ENCODE measurements around the gene HUS1.
A peak's percentile ranks its signal among the peaks of the same experiment; 100 is the strongest.

HUS1 gene

DNA sequence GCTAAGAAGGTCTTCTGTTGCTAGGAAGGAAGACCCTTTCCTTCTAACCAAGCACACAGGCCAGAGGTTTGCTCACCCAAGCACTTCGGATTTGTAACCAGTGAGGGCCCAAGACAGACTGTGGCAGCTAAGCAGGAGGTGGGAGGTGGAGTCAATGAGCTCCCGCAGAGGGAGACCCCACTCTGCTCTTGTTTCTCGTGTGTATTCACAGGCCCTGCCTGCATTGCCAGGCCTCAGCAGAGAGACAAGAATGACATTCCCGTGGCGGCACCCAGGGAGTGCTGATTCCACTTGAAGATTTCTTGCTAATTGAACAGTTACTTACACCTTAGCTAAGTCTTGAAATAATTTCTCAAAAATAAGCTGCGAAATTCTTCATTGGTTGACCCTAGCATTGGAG is 44.6 kb downstream of the HUS1 start:
- DNase-seq (ENCODE audit: low read depth in 1 of 2, low spot score in 1 of 2): no peak
- TF ChIP-seq POLR2AphosphoS5 (IDR thresholded peaks at IDR 0.05; ENCODE audit: low read depth) (no peak), GABPA (IDR thresholded peaks at IDR 0.05; ENCODE audit: low read depth) (no peak), SPI1 (IDR thresholded peaks at IDR 0.05; ENCODE audit: borderline replicate concordance, low read depth) (no peak)
- TF ChIP-seq, protein P1, sequence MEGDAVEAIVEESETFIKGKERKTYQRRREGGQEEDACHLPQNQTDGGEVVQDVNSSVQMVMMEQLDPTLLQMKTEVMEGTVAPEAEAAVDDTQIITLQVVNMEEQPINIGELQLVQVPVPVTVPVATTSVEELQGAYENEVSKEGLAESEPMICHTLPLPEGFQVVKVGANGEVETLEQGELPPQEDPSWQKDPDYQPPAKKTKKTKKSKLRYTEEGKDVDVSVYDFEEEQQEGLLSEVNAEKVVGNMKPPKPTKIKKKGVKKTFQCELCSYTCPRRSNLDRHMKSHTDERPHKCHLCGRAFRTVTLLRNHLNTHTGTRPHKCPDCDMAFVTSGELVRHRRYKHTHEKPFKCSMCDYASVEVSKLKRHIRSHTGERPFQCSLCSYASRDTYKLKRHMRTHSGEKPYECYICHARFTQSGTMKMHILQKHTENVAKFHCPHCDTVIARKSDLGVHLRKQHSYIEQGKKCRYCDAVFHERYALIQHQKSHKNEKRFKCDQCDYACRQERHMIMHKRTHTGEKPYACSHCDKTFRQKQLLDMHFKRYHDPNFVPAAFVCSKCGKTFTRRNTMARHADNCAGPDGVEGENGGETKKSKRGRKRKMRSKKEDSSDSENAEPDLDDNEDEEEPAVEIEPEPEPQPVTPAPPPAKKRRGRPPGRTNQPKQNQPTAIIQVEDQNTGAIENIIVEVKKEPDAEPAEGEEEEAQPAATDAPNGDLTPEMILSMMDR (IDR thresholded peaks at IDR 0.05; ENCODE audit: insufficient read depth, low read length): no peak
- TF ChIP-seq, protein P2, sequence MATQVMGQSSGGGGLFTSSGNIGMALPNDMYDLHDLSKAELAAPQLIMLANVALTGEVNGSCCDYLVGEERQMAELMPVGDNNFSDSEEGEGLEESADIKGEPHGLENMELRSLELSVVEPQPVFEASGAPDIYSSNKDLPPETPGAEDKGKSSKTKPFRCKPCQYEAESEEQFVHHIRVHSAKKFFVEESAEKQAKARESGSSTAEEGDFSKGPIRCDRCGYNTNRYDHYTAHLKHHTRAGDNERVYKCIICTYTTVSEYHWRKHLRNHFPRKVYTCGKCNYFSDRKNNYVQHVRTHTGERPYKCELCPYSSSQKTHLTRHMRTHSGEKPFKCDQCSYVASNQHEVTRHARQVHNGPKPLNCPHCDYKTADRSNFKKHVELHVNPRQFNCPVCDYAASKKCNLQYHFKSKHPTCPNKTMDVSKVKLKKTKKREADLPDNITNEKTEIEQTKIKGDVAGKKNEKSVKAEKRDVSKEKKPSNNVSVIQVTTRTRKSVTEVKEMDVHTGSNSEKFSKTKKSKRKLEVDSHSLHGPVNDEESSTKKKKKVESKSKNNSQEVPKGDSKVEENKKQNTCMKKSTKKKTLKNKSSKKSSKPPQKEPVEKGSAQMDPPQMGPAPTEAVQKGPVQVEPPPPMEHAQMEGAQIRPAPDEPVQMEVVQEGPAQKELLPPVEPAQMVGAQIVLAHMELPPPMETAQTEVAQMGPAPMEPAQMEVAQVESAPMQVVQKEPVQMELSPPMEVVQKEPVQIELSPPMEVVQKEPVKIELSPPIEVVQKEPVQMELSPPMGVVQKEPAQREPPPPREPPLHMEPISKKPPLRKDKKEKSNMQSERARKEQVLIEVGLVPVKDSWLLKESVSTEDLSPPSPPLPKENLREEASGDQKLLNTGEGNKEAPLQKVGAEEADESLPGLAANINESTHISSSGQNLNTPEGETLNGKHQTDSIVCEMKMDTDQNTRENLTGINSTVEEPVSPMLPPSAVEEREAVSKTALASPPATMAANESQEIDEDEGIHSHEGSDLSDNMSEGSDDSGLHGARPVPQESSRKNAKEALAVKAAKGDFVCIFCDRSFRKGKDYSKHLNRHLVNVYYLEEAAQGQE (IDR thresholded peaks at IDR 0.05; ENCODE audit: insufficient replicate concordance, low read depth): no peak
- Histone ChIP-seq H3K27me3 (ENCODE audit: insufficient read depth, poor library complexity, severe bottlenecking) (no peaks in the 10 kb centered on the region), H3K4me3 (replicated peaks; ENCODE audit: insufficient read depth, low read length) (no peak overlapping the region), H3K27ac (replicated peaks) (no peak overlapping the region)

DNA sequence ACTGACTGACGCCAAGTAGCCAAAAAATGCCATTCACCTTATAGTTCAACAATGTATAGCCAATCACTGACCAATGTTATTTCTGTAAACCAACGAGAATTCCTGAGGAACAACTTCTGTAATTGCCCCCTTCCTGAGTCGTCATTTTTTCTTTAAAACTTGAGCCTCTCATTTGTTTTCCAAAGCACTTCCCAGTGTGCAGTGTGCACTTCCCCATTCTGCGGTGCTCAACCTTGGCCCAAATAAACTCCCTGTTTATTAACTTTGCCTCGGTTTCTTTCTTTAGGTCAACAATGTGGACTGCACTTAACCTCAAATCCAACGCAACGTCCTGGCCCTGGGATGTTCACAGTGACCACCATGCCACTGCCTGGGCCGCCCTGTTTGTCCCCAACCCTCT is 46.2 kb downstream of the HUS1 start:
- Histone ChIP-seq H3K27me3 (ENCODE audit: insufficient read depth, poor library complexity, severe bottlenecking) (no peaks in the 10 kb centered on the region), H3K4me3 (replicated peaks; ENCODE audit: insufficient read depth, low read length) (no peak overlapping the region), H3K27ac (replicated peaks) (no peak overlapping the region)
- DNase-seq (ENCODE audit: low read depth in 1 of 2, low spot score in 1 of 2): no peak
- TF ChIP-seq, protein P1 (IDR thresholded peaks at IDR 0.05; ENCODE audit: insufficient read depth, low read length): no peak
- TF ChIP-seq GABPA (IDR thresholded peaks at IDR 0.05; ENCODE audit: low read depth) (no peak), POLR2AphosphoS5 (IDR thresholded peaks at IDR 0.05; ENCODE audit: low read depth) (no peak), SPI1 (IDR thresholded peaks at IDR 0.05; ENCODE audit: borderline replicate concordance, low read depth) (peak; percentile 60)
- TF ChIP-seq, protein P2 (IDR thresholded peaks at IDR 0.05; ENCODE audit: insufficient replicate concordance, low read depth): no peak

DNA sequence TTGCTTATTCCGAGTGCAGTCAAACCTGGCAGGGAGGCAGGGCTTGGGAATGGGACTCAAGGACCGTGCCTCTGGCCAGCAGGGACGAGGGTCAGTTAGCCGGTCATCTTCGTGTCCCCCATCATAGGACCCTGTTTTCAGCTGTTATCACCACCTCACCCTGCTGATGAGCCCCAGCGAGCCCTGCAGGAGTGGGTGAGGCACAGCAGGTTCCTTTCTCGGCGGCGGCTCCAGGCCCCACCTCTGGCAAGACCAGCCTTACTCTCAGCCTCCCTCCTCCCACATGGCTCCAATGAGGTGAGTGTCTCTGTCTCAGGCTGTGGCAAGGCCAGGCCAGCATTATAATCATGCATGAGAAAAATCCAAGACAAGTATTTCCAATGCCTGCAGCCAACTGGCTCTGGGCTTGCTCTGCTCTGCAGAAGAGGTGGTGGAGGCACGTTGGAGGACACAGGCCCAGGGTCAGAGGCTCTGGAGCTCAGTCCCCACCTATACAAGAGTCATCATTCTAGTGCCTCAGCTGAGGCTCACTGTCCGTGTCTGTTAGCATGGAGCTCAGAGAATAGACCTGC is 46.9 kb downstream of the HUS1 start:
- Histone ChIP-seq H3K4me3 (replicated peaks; ENCODE audit: insufficient read depth, low read length) (no peak overlapping the region), H3K27me3 (ENCODE audit: insufficient read depth, poor library complexity, severe bottlenecking) (no peaks in the 10 kb centered on the region), H3K27ac (replicated peaks) (no peak overlapping the region)
- TF ChIP-seq GABPA (IDR thresholded peaks at IDR 0.05; ENCODE audit: low read depth) (no peak), SPI1 (IDR thresholded peaks at IDR 0.05; ENCODE audit: borderline replicate concordance, low read depth) (no peak), POLR2AphosphoS5 (IDR thresholded peaks at IDR 0.05; ENCODE audit: low read depth) (no peak)
- TF ChIP-seq, protein P1 (IDR thresholded peaks at IDR 0.05; ENCODE audit: insufficient read depth, low read length): no peak
- TF ChIP-seq, protein P2 (IDR thresholded peaks at IDR 0.05; ENCODE audit: insufficient replicate concordance, low read depth): no peak
- DNase-seq (ENCODE audit: low read depth in 1 of 2, low spot score in 1 of 2): no peak

Measured in HL-60 (cell line).